Mesenchymal stem cell (in vitro differentiated cells and primary cell): ENCODE measurements around the gene MYRF.

ENCODE experiments used
- DNase-seq: peaks from one replicate; pipeline ENCODE4 v3.0.0-alpha.2; 2013
- H2AFZ ChIP-seq: one replicate; pipeline ENCODE4 v1.6.1; 2013; ENCODE audit warnings: low read depth, mild to moderate bottlenecking, control low read depth, inconsistent platforms, low read length, moderate library complexity
- H2AK5ac ChIP-seq: 2 replicates; pipeline ENCODE4 v1.6.1; 2013; ENCODE audit warnings: low read length, moderate library complexity, mild to moderate bottlenecking, inconsistent platforms; ENCODE audit not compliant: severe bottlenecking
- H2BK120ac ChIP-seq: one replicate; pipeline ENCODE4 v1.6.1; 2013; ENCODE audit warnings: low read depth, mild to moderate bottlenecking, inconsistent platforms, low read length, moderate library complexity
- H2BK12ac ChIP-seq, 2 experiments: one replicate each; pipeline ENCODE4 v1.6.1; 2013; ENCODE audit warnings: inconsistent platforms in 2 of 2, low read length in 2 of 2, mild to moderate bottlenecking in 2 of 2, moderate library complexity in 2 of 2, control low read depth in 1 of 2
- H2BK15ac ChIP-seq: one replicate; pipeline ENCODE4 v1.6.1; 2013; ENCODE audit warnings: mild to moderate bottlenecking, low read depth, inconsistent platforms; ENCODE audit not compliant: poor library complexity, severe bottlenecking
- H2BK5ac ChIP-seq: 2 replicates; pipeline ENCODE4 v1.6.1; 2013; ENCODE audit warnings: low read depth, mild to moderate bottlenecking, low read length, control low read depth, inconsistent platforms; ENCODE audit not compliant: poor library complexity, severe bottlenecking
- H3K14ac ChIP-seq, 2 experiments: one replicate each; pipeline ENCODE4 v1.6.1; 2013; ENCODE audit warnings: inconsistent platforms in 2 of 2, low read length in 2 of 2, control low read depth in 1 of 2, mild to moderate bottlenecking in 1 of 2, moderate library complexity in 1 of 2
- H3K18ac ChIP-seq, 2 experiments: one replicate each; pipeline ENCODE4 v1.6.1; 2013; ENCODE audit warnings: inconsistent platforms in 2 of 2, low read length in 2 of 2, control low read depth in 1 of 2, low read depth in 1 of 2, mild to moderate bottlenecking in 1 of 2
- H3K23ac ChIP-seq, 2 experiments: one replicate each; pipeline ENCODE4 v1.6.1; 2013; ENCODE audit warnings: inconsistent platforms in 2 of 2, low read length in 2 of 2, mild to moderate bottlenecking in 2 of 2, moderate library complexity in 2 of 2, control low read depth in 1 of 2
- H3K27ac ChIP-seq: 2 replicates; pipeline ENCODE4 v1.5.1; 2013; ENCODE audit warnings: mild to moderate bottlenecking, moderate library complexity, low read length, control low read depth, inconsistent platforms; ENCODE audit not compliant: poor library complexity, severe bottlenecking
- H3K27me3 ChIP-seq, 2 experiments: 2 replicates each; pipeline versions ENCODE4 v1.6.1 to v1.7.0; 2013; ENCODE audit warnings: low read length in 2 of 2, mild to moderate bottlenecking in 2 of 2, moderate library complexity in 2 of 2, control low read depth in 1 of 2, inconsistent platforms in 1 of 2; ENCODE audit not compliant: control insufficient read depth in 1 of 2, insufficient read depth in 1 of 2
- H3K36me3 ChIP-seq, 2 experiments: 2 replicates each; pipeline versions ENCODE4 v1.6.1 to v1.7.0; 2013; ENCODE audit warnings: low read length in 2 of 2, control low read depth in 1 of 2, inconsistent platforms in 1 of 2, low read depth in 1 of 2, mild to moderate bottlenecking in 1 of 2; ENCODE audit not compliant: insufficient read depth in 2 of 2, control insufficient read depth in 1 of 2
- H3K4ac ChIP-seq, 2 experiments: one replicate each; pipeline ENCODE4 v1.6.1; 2013; ENCODE audit warnings: inconsistent platforms in 2 of 2, low read length in 2 of 2, mild to moderate bottlenecking in 2 of 2, moderate library complexity in 2 of 2, control low read depth in 1 of 2, low read depth in 1 of 2
- H3K4me1 ChIP-seq: 2 replicates; pipeline ENCODE4 v1.6.1; 2013; ENCODE audit warnings: low read depth, low read length, control low read depth; ENCODE audit not compliant: control insufficient read depth, insufficient read depth
- H3K4me2 ChIP-seq: 2 replicates; pipeline ENCODE4 v1.6.1; 2013; ENCODE audit warnings: low read length, mild to moderate bottlenecking, inconsistent platforms; ENCODE audit not compliant: poor library complexity, severe bottlenecking
- H3K4me3 ChIP-seq, 2 experiments: 2 replicates each; pipeline versions ENCODE4 v1.5.1 to v1.7.0; 2013; ENCODE audit warnings: low read length in 2 of 2, mild to moderate bottlenecking in 2 of 2, control low read depth in 1 of 2, low read depth in 1 of 2; ENCODE audit not compliant: insufficient read depth in 1 of 2
- H3K79me1 ChIP-seq: replicated peaks from 2 replicates; pipeline ENCODE4 v1.6.1; 2013; ENCODE audit warnings: mild to moderate bottlenecking, control low read depth, low read length, inconsistent platforms; ENCODE audit not compliant: poor library complexity, severe bottlenecking
- H3K9ac ChIP-seq: 2 replicates; pipeline ENCODE4 v1.7.0; 2013; ENCODE audit warnings: mild to moderate bottlenecking, low read length, moderate library complexity
- H3K9me3 ChIP-seq: 2 replicates; pipeline ENCODE4 v1.7.0; 2013; ENCODE audit warnings: mild to moderate bottlenecking, low read length; ENCODE audit not compliant: control insufficient read depth
- H4K8ac ChIP-seq: one replicate; pipeline ENCODE4 v1.6.1; 2013; ENCODE audit warnings: inconsistent platforms, mild to moderate bottlenecking, low read length, moderate library complexity
- H4K91ac ChIP-seq: one replicate; pipeline ENCODE4 v1.6.1; 2013; ENCODE audit warnings: mild to moderate bottlenecking, low read length, inconsistent platforms
- WGBS: methylation state at CpG from one replicate; pipeline ENCODE4 v1.1.7; 2013; ENCODE audit warnings: mixed read lengths; 5-methylcytosine and 5-hydroxymethylcytosine counted together

Gene MYRF

GRCh38 chr11:61743486-61744095 lies 8.8 kb upstream of the MYRF start:
- no peak overlapping the region for H3K18ac ChIP-seq
- no peak overlapping the region for H4K8ac ChIP-seq
- no peak overlapping the region for H2BK5ac ChIP-seq
- no peak overlapping the region for H3K4me2 ChIP-seq
- H3K23ac ChIP-seq, result no peak overlapping the region
- no peaks in the 10 kb centered on the region for H3K9me3 ChIP-seq
- no peak overlapping the region for H3K27ac ChIP-seq
- H3K14ac ChIP-seq, result no peak overlapping the region
- H3K4me1 ChIP-seq, result peaks cover 37% of the 10 kb centered on the region
- H3K4ac ChIP-seq, result no peak overlapping the region
- H3K4me3 ChIP-seq, result no peak overlapping the region
- WGBS, result 92% methylated on average over 41 of the region's 42 CpGs
- H3K79me1 ChIP-seq, result no peaks in the 10 kb centered on the region
- no peak overlapping the region for H3K9ac ChIP-seq
- no peak overlapping the region for H2BK12ac ChIP-seq
- H3K27me3 ChIP-seq, result peaks cover 0 to 8% of the 10 kb centered on the region in 2 experiments
- H2AK5ac ChIP-seq, result no peak overlapping the region
- H3K36me3 ChIP-seq, result peaks cover 9 to 59% of the 10 kb centered on the region in 2 experiments
- no peak for DNase-seq
- no peak overlapping the region for H2BK120ac ChIP-seq
- H4K91ac ChIP-seq, result no peak overlapping the region
- H2BK15ac ChIP-seq, result no peak overlapping the region
- H2AFZ ChIP-seq, result no peak overlapping the region

GRCh38 chr11:61744181-61744580 lies 8.3 kb upstream of the MYRF start:
- WGBS, result 95% methylated on average over 20 of the region's 20 CpGs
- Histone ChIP-seq H3K79me1 (no peaks in the 10 kb centered on the region), H3K27ac (no peak overlapping the region), H2BK120ac (no peak overlapping the region), H4K91ac (no peak overlapping the region), H3K9ac (no peak overlapping the region), H3K4me2 (no peak overlapping the region), H3K14ac (no peak overlapping the region), H3K4me1 (peaks cover 38% of the 10 kb centered on the region), H2AFZ (no peak overlapping the region), H3K4ac (no peak overlapping the region), H3K36me3 (peaks cover 9 to 53% of the 10 kb centered on the region in 2 experiments), H2BK5ac (no peak overlapping the region), H4K8ac (no peak overlapping the region), H2BK12ac (no peak overlapping the region), H2BK15ac (no peak overlapping the region), H3K27me3 (peaks cover 0 to 14% of the 10 kb centered on the region in 2 experiments), H3K23ac (no peak overlapping the region), H3K9me3 (no peaks in the 10 kb centered on the region), H2AK5ac (no peak overlapping the region), H3K18ac (no peak overlapping the region), H3K4me3 (no peak overlapping the region)
- DNase-seq, result no peak

GRCh38 chr11:61744609-61745156 lies 7.8 kb upstream of the MYRF start:
- Histone ChIP-seq H2BK120ac (no peak overlapping the region), H3K27ac (no peak overlapping the region), H3K9me3 (no peaks in the 10 kb centered on the region), H3K27me3 (peaks cover 0 to 19% of the 10 kb centered on the region in 2 experiments), H2AK5ac (no peak overlapping the region), H3K4me3 (no peak overlapping the region), H4K8ac (no peak overlapping the region), H2BK15ac (no peak overlapping the region), H2AFZ (no peak overlapping the region), H2BK5ac (no peak overlapping the region), H3K4ac (no peak overlapping the region), H3K36me3 (peaks cover 9 to 48% of the 10 kb centered on the region in 2 experiments), H3K9ac (no peak overlapping the region), H3K4me1 (peaks cover 38% of the 10 kb centered on the region), H2BK12ac (no peak overlapping the region), H3K4me2 (no peak overlapping the region), H3K18ac (no peak overlapping the region), H3K14ac (no peak overlapping the region), H3K79me1 (no peaks in the 10 kb centered on the region), H4K91ac (no peak overlapping the region), H3K23ac (no peak overlapping the region)
- WGBS, result 84% methylated on average over 9 of the region's 10 CpGs
- no peak for DNase-seq

- H2AK5ac ChIP-seq, result no peak overlapping the region
- H3K4ac ChIP-seq, result no peak overlapping the region
- H3K79me1 ChIP-seq, result no peaks in the 10 kb centered on the region
- H2BK15ac ChIP-seq, result no peak overlapping the region
- no peak overlapping the region for H2AFZ ChIP-seq
- no peak overlapping the region for H2BK120ac ChIP-seq
- no peak overlapping the region for H2BK5ac ChIP-seq
- DNase-seq, result no peak
- peaks cover 9 to 36% of the 10 kb centered on the region in 2 experiments for H3K36me3 ChIP-seq
- no peak overlapping the region for H3K9ac ChIP-seq
- H3K4me3 ChIP-seq, result no peak overlapping the region
- peaks cover 0 to 19% of the 10 kb centered on the region in 2 experiments for H3K27me3 ChIP-seq
- WGBS, result 84% methylated on average over 15 of the region's 15 CpGs
- peaks cover 42% of the 10 kb centered on the region for H3K4me1 ChIP-seq
- H3K14ac ChIP-seq, result no peak overlapping the region
- H3K4me2 ChIP-seq, result no peak overlapping the region
- no peak overlapping the region for H3K18ac ChIP-seq
- no peak overlapping the region for H3K27ac ChIP-seq
- H3K23ac ChIP-seq, result no peak overlapping the region
- no peak overlapping the region for H4K91ac ChIP-seq
- no peak overlapping the region for H4K8ac ChIP-seq
- H3K9me3 ChIP-seq, result no peaks in the 10 kb centered on the region
- H2BK12ac ChIP-seq, result no peak overlapping the region
Observed at GRCh38 chr11:61745781-61746441, 6.5 kb upstream of the MYRF start.
